Central memory CD4-positive, alpha-beta T cell (primary cell): ENCODE results near the gene MBD3L5.
"Not testable (repeated sequence)": the region's sequence is repeated elsewhere in the genome, so short reads cannot be mapped to it uniquely, and the experiment has no call there.

Source experiments
- DNase-seq: peaks from one replicate; pipeline ENCODE4 v3.0.0; 2022
- total RNA-seq, 3 experiments: gene quantifications; one replicate each; lab custom pipeline; 2026; lab: John Stamatoyannopoulos, UW

Gene MBD3L5
- total RNA-seq, result 0 reads per million in 3 experiments

DNA sequence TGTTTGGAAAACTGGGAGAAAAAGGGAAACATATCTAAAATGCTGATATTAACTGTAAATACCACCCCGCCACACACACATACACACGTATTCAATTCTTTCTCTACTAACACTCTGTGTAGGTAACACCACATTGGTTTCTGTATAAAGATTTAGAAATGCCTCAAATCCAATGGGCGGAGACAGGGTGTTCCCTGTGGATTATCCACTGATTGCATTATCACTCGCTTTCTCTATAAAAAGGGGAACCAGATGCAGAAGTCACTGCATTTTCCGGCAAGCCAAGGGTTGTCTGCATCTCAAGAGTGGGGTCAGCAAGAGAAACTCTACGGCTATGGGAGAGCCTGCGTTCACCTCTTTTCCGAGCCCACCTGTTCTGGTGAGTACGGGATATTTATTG, at the start of gene MBD3L5:
MBD3L5 (plus strand) TSS at position 301 of the 400 bp plus-strand sequence; CDS start at position 335, 34 bp downstream.
- DNase-seq, result not testable (repeated sequence)

DNA sequence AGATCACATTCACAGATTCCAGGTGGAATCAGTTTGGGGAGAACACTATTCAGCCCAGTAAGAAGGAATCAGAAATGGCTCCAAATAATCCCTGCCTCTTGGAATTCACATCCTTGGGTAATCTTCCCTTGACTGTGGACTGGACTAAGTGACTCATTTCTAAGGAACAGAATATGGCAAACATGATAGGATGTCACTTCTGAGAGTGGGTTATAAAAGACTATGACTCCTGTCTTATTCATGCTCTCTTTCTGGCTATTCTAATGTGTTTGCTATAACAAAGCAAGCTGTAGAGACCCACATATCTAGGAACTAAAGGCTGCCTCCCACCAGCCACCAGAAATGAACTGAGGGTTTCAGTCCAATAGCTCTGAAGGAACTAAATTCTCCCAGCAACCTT, 46.9 kb upstream of the MBD3L5 start:
- DNase-seq, result no peak

DNA sequence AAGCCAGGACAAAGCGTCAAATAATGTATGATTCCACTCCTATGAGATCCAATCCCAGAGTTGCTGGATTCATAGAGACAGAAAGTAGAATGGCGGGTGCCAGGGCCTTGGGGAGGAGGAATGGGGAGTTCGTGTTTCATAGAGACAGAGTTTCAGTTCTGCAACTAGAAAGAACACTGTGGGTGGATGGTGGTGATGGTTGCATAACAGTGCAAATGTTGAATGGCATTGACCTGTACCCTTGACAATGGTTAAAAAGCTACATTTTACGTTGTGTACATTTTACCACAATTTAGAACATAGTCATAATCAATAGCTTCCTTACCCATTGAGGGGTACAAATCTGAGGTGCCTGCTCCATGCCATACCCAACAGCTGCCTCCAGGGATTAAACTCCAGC, 42.5 kb upstream of the MBD3L5 start:
- DNase-seq, result no peak

DNA sequence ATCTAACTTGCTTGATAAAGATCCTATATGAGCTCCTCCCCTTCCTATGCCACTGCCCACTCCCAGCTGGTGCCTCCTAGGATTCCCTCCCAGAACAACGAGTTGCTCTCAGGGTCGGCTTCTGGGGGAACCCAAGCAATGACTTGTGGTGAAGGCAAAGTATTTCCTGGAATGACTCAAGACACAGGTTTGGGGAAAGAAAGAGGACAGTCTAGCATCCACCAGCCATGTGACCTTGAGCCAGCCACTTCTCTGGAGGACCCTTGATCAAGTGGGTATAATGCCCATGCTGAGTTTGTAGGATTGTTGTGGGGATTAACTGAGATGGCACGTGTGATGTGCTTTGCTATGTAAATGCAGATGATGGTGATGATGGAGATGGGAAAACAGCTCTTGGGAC, 42.1 kb upstream of the MBD3L5 start:
- DNase-seq, result no peak

DNA sequence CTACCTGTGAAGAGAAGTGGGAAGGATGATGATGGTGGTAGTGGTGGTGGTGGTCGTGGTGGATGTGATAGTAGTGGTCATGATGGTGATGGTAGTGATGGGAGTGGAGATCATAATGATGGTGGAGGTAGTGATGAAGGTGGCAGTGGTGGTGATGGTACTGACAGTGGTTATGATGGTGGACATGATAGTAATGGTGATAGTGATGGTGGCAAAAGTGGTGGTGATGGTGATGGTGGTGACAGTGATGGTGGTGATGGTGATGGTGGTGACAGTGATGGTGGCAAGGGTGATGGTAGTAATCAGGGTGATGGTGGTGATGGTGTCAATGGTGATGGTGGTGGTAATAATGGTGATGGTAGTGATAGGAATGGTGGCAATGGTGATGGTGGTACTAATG, 35.3 kb upstream of the MBD3L5 start:
- no peak for DNase-seq

DNA sequence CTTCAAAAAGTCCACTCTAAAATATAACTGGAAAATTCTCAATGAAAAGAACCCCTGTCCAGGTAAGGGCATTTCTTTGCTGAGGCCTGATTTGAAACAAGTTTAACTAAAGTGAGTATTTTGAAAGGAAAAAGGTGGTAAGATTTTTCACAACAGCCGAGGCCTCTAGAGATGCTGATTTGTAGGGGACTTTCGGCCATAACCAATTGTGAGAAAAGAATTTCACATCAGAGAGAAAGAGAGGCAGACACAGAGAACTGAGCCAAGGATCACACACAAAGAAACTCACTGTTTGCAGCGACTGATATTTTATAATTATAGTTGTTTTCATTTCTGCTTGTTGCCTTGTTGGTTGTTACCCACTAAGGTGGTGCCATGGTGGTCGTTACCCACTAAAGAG, 33.6 kb upstream of the MBD3L5 start:
- DNase-seq, result no peak

DNA sequence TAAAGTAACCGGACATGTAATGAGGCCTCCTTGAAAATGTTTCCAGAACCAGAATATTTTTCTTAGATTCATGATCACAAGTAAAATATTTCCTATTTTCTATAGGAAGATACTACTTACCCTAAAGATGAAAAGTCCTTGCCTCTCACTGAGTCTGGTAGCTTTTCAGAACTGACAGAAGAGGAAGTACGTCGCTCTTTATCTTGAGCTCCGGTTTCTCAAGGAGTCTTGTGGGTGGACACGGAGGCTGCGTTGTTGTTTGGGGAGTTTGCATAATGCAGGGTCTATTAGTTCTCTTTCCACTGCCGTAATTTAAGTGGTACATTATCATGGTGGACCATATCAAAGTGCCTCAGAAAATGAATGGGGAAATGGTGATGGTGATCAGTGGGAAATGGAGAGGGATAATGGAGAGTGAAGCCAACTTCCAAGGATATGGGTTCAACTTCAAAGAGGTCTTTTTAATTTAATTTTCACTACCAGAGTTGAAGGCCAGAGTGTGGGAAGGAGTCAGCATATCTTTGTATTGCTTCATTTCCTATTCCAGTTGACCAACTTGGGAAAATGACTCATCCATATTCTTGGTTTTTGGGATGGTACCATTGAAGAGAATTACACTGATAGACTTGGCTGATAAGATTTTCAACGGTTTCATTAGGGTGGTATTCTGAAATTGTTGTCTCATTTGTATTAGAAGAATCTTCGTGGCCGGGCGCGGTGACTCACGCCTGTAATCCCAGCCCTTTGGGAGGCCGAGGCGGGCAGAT, 32.5 kb upstream of the MBD3L5 start:
- no peak for DNase-seq

DNA sequence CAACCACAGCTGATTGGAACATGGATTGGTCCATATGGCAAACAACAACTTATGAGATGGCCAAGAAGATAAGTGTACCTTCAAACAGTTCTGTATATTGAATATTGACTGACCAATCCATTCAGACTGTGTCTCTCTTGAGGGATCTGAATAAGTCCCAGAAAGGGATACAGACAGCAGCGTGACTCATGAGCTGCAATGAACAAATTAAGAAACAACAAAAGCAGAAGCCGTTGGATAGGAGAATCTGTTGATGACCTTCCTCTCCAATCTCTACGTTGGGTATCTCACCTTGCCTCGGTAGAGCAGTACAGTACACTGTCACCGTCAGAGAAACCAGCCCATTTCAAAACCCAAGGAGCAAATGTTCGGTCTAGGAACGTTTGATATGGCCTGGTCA, 30.4 kb upstream of the MBD3L5 start:
- no peak for DNase-seq

DNA sequence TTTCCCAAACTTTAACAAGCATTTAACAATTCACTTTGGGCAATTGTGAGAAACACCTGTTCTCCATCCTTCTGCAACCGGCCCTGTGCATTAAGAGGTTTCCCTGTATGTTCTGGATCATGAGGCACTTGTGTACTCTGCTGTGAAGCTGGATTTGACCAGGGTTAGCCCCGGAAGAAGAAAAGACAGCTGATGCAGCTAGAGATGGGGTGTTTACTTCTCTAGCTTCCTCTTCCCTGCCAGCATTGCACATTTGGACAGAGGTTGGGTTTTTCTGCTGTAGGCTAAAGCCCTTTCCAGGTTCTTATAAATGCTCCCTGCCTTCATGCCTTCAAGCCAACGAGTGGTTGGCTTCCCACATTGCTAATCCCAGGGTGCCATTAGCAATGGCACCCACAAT, 30.0 kb upstream of the MBD3L5 start:
- DNase-seq, result no peak

DNA sequence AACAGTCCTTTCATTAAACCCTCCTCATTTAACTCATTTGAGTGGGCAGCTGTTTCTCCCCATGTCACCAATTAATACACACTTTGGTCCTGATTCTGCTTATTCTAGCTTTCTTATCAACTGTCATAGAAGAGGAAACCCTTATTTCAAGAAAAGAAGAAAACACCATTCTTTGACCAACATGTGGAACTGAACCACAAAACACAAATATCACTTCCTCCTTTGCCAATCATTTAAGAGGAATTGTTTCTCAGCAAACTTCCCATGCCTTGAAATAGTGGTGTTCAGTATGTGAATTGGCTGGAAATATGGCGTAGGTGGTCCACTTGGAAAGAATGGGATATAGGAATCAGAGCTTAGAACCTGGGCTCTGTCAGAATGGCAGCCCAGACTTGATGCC, 29.6 kb upstream of the MBD3L5 start:
- no peak for DNase-seq

DNA sequence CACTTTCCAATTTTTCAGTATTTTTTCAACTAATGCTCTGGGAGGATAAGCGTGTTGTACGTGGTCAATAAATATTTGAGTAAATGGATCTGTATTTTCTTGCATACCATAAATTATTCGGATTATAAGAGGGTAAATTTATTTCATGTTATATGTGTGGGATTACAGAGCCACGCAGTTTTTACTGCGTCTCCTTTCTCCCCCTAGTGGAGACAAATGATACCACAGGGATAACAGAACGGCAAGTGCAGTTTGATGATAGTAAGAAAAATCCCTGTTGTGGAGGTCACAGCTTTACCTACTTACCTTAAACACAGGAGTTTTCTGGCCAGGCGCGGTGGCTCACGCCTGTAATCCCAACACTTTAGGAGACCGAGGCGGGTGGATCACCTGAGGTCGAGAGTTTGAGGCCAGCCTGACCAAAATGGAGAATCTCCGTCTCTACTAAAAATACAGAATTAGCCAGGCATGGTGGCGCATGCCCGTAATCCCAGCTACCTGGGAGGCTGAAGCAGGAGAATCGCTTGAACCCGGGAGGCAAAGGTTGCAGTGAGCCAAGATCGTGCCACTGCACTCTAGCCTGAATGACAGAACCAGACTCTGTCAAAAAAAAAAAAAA, 26.0 kb upstream of the MBD3L5 start:
- peak; percentile 18 for DNase-seq

DNA sequence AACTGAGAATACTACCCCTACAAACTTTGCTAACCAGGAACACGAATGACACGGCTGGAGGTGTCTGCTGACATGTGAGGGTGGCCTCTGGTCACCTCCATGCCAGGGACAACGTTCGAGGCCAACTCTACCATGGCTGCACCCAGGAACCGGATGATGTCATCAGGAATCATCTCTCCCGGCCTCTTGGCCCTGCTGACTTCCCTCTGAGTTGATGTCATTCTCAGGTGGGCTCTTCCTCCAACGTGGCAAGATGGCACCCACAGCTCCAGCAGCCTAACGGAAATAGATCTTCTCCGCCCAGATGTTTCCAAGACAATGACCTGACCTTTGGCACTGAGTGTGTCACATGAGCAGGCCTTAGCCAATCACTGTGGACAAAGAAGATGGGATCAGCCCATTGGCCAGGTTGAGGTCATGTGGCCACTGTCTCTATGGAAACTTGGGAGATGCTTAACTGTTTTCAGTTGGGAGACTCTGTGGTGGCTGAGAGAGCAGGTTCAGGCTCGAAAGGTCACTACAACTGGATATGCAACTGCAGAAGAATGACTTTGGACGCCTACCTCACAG, 24.2 kb upstream of the MBD3L5 start:
- DNase-seq, result no peak

DNA sequence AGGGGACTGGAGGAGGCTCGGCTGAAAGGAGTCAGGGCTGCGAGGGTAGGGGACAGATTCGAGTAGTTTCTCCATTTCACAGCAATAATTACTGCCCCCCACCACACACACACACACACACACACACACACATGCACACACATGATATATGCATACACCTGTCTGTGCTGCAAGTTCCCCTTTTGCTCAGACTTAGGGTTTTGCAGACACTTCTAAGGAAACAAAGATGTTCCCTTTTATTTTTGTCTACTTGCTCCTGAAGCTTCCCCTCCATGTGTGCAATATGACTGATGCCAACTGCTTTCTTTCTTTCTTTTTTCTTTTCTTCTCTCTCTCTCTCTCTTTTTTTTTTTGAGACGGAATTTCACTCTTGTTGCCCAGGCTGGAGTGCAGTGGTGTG, 22.5 kb upstream of the MBD3L5 start:
- no peak for DNase-seq

DNA sequence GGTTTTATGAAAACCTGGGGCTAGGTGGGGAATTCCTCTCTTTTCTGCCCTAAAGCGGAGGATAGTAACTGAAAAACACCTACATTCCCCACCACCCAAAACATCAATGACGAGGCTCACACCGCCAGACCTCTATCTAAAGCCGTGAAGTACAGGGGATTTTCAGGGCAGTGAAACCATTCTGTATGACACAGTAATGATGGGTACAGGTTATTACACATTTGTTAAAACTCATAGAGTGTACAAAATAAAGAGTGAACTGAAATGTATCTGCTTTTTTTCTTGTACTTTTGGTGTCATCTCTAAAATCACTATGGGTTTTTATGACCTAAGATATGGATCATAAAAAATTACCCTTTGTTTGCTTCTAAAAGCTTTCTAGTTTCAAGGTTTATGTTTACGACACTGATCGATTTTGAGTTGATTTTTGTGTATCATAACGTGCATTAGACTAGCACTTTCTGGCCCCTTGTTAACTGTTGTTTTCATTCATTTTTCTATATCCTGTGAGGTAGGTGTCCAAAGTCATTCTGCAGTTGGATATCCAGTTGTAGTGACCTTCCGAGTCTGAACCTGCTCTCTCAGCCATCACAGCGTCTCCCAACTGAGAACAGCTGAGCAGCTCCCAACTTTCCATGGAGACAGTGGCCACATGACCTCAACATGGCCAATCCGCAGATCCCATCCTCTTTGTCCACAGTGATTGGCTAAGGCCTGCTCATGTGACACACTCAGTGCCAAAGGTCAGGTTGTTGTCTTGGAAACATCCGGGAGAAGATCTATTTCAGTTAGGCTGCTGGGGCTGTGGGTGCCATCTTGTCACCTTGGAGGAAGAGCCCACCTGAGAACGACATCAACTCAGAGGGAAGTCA, 19.4 kb upstream of the MBD3L5 start:
- DNase-seq, result no peak

DNA sequence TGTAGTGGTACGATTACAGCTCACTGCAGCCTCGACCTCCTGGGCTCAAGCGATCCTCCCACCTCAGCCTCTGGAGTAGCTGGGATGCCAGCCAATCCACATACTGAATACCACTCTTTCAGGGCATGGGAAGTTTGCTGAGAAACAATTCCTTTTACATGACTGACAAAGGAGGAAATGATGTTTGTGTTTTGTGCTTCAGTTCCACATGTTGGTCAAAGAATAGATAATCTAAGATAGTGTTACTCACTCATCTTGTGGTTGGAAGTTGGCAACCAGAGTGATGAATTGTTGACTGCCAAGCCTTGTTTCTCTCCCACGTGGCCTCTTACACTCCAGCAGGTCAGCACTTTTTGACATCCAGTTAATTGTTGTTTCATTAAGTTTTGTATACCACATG, 16.7 kb upstream of the MBD3L5 start:
- no peak for DNase-seq

DNA sequence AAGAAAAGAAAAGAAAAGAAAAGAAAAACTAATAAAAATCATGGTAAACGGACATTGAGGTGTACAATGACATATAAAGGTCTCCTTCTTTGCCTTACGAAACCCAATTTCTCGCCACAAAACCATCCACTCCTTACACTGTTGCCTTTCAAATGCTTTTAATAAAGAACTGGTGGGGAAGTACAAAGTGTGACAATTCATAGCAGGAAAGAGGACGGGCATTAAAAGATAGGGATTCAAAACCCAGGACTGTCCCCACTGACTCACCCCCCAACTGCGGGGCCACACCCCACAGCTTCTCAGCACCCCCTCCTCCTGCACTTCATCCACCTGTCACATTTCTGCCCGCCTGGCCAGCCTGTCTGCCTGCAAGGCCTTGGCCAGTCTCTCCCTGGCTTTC, 11.6 kb upstream of the MBD3L5 start:
- DNase-seq, result no peak

DNA sequence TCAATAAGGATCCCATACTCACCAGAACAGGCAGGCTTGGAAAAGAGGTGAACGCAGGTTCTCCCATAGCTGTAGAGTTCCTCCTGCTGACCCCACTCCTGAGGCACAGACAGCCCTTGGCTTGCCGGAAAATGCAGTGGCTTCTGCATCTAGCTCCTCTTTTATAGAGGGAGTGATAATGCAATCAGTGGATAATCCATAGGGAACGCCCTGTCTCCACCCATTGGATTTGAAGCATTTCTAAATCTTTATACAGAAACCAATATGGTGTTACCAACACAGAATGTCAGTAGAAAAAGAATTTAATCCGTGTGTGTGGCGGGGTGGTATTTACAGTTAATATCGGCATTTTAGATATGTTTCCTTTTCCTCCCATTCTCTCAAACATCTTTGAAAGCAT, 9.0 kb upstream of the MBD3L5 start, which contains the start of gene MBD3L2B:
MBD3L2B (minus strand) TSS at position 101 of the 400 bp plus-strand sequence; CDS start at position 67, 34 bp downstream.
- not testable (repeated sequence) for DNase-seq

DNA sequence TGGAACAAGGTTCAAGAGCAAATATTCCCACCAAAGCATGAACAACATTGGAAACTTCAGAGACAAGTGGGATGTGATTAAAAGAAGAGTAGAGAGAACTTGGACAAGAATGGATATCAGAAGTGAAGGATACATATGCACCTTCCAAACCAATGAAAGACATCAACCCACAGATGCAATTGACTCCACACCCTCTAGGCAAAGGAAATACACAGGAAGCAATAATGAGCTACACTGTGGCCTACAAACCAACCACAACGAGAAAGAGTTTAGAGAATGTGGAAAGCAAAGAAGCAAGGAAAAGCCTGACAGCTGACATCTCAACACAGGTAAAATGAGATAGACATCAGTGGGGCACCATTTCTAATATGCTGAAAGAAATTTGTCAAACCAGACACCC, 1.6 kb upstream of the MBD3L5 start:
- DNase-seq, result not testable (repeated sequence)

DNA sequence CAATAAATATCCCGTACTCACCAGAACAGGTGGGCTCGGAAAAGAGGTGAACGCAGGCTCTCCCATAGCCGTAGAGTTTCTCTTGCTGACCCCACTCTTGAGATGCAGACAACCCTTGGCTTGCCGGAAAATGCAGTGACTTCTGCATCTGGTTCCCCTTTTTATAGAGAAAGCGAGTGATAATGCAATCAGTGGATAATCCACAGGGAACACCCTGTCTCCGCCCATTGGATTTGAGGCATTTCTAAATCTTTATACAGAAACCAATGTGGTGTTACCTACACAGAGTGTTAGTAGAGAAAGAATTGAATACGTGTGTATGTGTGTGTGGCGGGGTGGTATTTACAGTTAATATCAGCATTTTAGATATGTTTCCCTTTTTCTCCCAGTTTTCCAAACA, 9.7 kb downstream of the MBD3L5 start, which contains the start of gene MBD3L4:
MBD3L4 (minus strand) TSS at position 101 of the 400 bp plus-strand sequence; CDS start at position 66, 35 bp downstream.
- DNase-seq, result not testable (repeated sequence)

DNA sequence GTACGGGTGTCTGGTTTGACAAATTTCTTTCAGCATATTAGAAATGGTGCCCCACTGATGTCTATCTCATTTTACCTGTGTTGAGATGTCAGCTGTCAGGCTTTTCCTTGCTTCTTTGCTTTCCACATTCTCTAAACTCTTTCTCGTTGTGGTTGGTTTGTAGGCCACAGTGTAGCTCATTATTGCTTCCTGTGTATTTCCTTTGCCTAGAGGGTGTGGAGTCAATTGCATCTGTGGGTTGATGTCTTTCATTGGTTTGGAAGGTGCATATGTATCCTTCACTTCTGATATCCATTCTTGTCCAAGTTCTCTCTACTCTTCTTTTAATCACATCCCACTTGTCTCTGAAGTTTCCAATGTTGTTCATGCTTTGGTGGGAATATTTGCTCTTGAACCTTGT, 11.2 kb downstream of the MBD3L5 start:
- not testable (repeated sequence) for DNase-seq

DNA sequence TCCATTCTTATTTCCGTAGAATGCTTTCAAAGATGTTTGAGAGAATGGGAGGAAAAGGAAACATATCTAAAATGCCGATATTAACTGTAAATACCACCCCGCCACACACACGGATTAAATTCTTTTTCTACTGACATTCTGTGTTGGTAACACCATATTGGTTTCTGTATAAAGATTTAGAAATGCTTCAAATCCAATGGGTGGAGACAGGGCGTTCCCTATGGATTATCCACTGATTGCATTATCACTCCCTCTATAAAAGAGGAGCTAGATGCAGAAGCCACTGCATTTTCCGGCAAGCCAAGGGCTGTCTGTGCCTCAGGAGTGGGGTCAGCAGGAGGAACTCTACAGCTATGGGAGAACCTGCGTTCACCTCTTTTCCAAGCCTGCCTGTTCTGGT, 18.6 kb downstream of the MBD3L5 start, which contains the start of gene MBD3L2:
MBD3L2 (plus strand) TSS at position 301 of the 400 bp plus-strand sequence; CDS start at position 354, 53 bp downstream.
- DNase-seq, result not testable (repeated sequence)

DNA sequence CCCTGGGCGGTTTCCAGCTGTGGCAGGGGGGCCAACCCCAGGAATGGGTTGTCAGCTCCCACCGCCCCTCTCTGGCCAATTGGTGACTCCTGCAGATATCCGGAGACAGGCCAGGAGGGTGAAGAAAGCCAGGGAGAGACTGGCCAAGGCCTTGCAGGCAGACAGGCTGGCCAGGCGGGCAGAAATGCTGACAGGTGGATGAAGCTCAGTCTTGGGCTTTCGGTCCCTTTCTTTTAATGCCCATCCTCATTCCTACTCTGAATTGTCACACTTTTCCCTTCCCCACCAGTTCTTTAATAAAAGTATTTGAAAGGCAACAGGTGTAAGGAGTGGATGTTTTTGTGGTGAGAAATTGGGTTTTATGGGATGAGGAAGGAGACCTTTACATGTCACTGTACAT, 21.0 kb downstream of the MBD3L5 start:
- DNase-seq, result not testable (repeated sequence)

DNA sequence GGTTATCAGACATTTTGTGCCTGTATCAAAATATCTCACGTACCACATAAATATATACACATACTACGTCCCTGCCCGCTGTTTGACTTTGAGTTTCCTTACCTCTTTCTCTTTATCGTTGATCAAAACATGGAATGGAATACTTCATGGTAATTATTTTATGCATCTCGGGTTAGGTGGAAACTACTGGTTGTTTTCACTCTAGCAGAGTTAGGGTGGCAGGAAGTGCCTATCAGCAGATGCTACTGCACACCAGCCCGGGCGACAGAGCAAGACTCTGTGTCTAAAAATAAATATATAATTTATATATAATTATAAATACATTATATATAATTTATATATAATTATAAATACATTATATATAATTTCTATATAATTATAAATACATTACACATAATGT, 22.5 kb downstream of the MBD3L5 start:
- not testable (repeated sequence) for DNase-seq
